Activated naive CD8-positive, alpha-beta T cell treated with anti-CD3 and anti-CD28 coated beads, Interleukin-2, amount 50 U/mL, for 16 hours (primary cell): ENCODE measurements around the gene KIF14.
"Not testable (repeated sequence)": the region's sequence is repeated elsewhere in the genome, so short reads cannot be mapped to it uniquely, and the experiment has no call there.

Experiments
- DNase-seq: peaks from one replicate; pipeline ENCODE4 v3.0.0-alpha.2; 2020; ENCODE audit warnings: low read depth, low spot score

The KIF14 gene

GRCh38 chr1:200540281-200540680, 80.3 kb downstream of the KIF14 start:
- no peak for DNase-seq

- no peak for DNase-seq
Measured at GRCh38 chr1:200538179-200538578, 82.4 kb downstream of the KIF14 start.

GRCh38 chr1:200535605-200536004, 84.9 kb downstream of the KIF14 start:
- DNase-seq, result no peak

GRCh38 chr1:200530623-200531261, 89.8 kb downstream of the KIF14 start:
- DNase-seq, result no peak

- no peak for DNase-seq
Measured at GRCh38 chr1:200528858-200529606, 91.5 kb downstream of the KIF14 start.

- DNase-seq, result no peak
Measured at GRCh38 chr1:200527670-200528069, 92.9 kb downstream of the KIF14 start.

- DNase-seq, result no peak
Measured at GRCh38 chr1:200526709-200527612, 93.6 kb downstream of the KIF14 start.

GRCh38 chr1:200525090-200525987, 95.2 kb downstream of the KIF14 start:
- no peak for DNase-seq

- DNase-seq, result not testable (repeated sequence)
Measured at GRCh38 chr1:200524551-200524950, 96.0 kb downstream of the KIF14 start.

GRCh38 chr1:200524092-200524491, 96.5 kb downstream of the KIF14 start:
- DNase-seq, result no peak

GRCh38 chr1:200520735-200521134, 99.8 kb downstream of the KIF14 start:
- DNase-seq, result no peak

- no peak for DNase-seq
Measured at GRCh38 chr1:200518524-200518923, 102.0 kb downstream of the KIF14 start.

GRCh38 chr1:200512191-200512590, 108.4 kb downstream of the KIF14 start:
- no peak for DNase-seq

GRCh38 chr1:200510228-200510623, 110.3 kb downstream of the KIF14 start:
- DNase-seq, result peak; percentile 19

- DNase-seq, result no peak
Measured at GRCh38 chr1:200506471-200506870, 114.1 kb downstream of the KIF14 start.

- no peak for DNase-seq
Measured at GRCh38 chr1:200505257-200505656, 115.3 kb downstream of the KIF14 start.
